K562 treated with DMSO at 1 percent for 4 hours (cell line): ENCODE measurements around the gene CADM2. TPM values are rescaled to one million over a fixed set of nuclear protein-coding genes. Genes with fewer than 3 reads are reported as not detected.

ENCODE experiments used
- total RNA-seq: library from RNA; unstranded; fragments of 300-600 nt; gene quantifications from 2 replicates; pipeline ENCODE4 v1.2.3, GENCODE V29; 2022; ENCODE audit not compliant: insufficient read depth

The CADM2 gene
- total RNA-seq, result 0.76 TPM in 1 of 2 replicates, not detected in the other

GRCh38 chr3:84958495-84959469, at the start of gene CADM2:
Gene CADM2 (plus strand): TSS chr3:84958989.

